H1 (cell line): ENCODE measurements around the gene KRTCAP2. TPM values are rescaled to one million over a fixed set of nuclear protein-coding genes. Genes with fewer than 3 reads are reported as not detected.
A peak's percentile ranks its signal among the peaks of the same experiment; 100 is the strongest.

Experiments used
- CTCF ChIA-PET: fragments of 300-600 bp; sonication (Branson Sonifier 250); formaldehyde crosslinking; loops from one replicate; lab custom pipeline; 2021; ENCODE audit not compliant: partially characterized antibody; lab: Charles Lee
- POLR2A ChIA-PET: fragments of 300-600 bp; sonication (Branson Sonifier 250); formaldehyde crosslinking; loops from one replicate; lab custom pipeline; 2021; ENCODE audit warnings: inconsistent platforms; ENCODE audit not compliant: partially characterized antibody; lab: Charles Lee
- DNase-seq, 2 experiments: peaks; one replicate each; pipeline versions ENCODE4 v3.0.0 to v3.0.0-alpha.2; 2010 to 2022; ENCODE audit warnings: low spot score in 2 of 2, low read depth in 1 of 2, mixed read lengths in 1 of 2
- FAIRE-seq: peaks from 2 replicates; lab custom pipeline; 2011; peaks lifted over from hg19 to GRCh38; lab: Jason Lieb, UNC
- H2AFZ ChIP-seq: 2 replicates; pipeline ENCODE4 v1.8.1; 2012; ENCODE audit warnings: low read length, inconsistent platforms
- H2AK5ac ChIP-seq: 2 replicates; pipeline ENCODE4 v1.6.1; 2013; ENCODE audit warnings: low read depth, low read length
- H2BK120ac ChIP-seq: replicated peaks from 2 replicates; pipeline ENCODE3; 2013; ENCODE audit warnings: low read depth, low read length, inconsistent platforms
- H2BK12ac ChIP-seq: 2 replicates; pipeline ENCODE4 v1.6.1; 2013; ENCODE audit warnings: low read depth, low read length
- H2BK15ac ChIP-seq: 2 replicates; pipeline ENCODE4 v1.6.1; 2013; ENCODE audit warnings: low read length
- H2BK20ac ChIP-seq: 2 replicates; pipeline ENCODE4 v1.6.1; 2013; ENCODE audit warnings: low read length
- H2BK5ac ChIP-seq: 2 replicates; pipeline ENCODE4 v1.6.1; 2013; ENCODE audit warnings: low read depth, low read length
- H3K14ac ChIP-seq: 2 replicates; pipeline ENCODE4 v1.6.1; 2013; ENCODE audit warnings: inconsistent platforms; ENCODE audit not compliant: insufficient read length
- H3K18ac ChIP-seq: 2 replicates; pipeline ENCODE4 v1.6.1; 2013; ENCODE audit warnings: low read length; ENCODE audit errors: extremely low read depth
- H3K23ac ChIP-seq: 2 replicates; pipeline ENCODE4 v1.6.1; 2013; ENCODE audit warnings: inconsistent platforms; ENCODE audit not compliant: insufficient read length
- H3K23me2 ChIP-seq: 2 replicates; pipeline ENCODE4 v1.6.1; 2013; ENCODE audit warnings: low read depth, low read length
- H3K27ac ChIP-seq: 2 replicates; pipeline ENCODE4 v1.6.1; 2011; ENCODE audit warnings: low read depth, low read length, inconsistent platforms
- H3K27me3 ChIP-seq, 4 experiments: replicated peaks in 1 of 4; 1 replicate in 1 of 4; 2 replicates in 3 of 4; pipeline versions ENCODE4 v1.6.1 to v1.8.1; 2011 to 2013; ENCODE audit warnings: low read length in 3 of 4, mild to moderate bottlenecking in 3 of 4, inconsistent platforms in 2 of 4, mixed read lengths in 2 of 4, moderate library complexity in 1 of 4; ENCODE audit not compliant: control insufficient read depth in 3 of 4, insufficient read depth in 3 of 4; ENCODE audit errors: extremely low read depth in 1 of 4
- H3K36me3 ChIP-seq, 4 experiments: 2 replicates each; pipeline versions ENCODE4 v1.6.1 to v1.8.1; 2011 to 2013; ENCODE audit warnings: mild to moderate bottlenecking in 4 of 4, low read length in 3 of 4, moderate library complexity in 2 of 4, control low read depth in 1 of 4, inconsistent platforms in 1 of 4; ENCODE audit not compliant: insufficient read depth in 4 of 4, control insufficient read depth in 2 of 4
- H3K4ac ChIP-seq: replicated peaks from 2 replicates; pipeline ENCODE3; 2013; ENCODE audit warnings: low read length, low read depth, mixed read lengths, inconsistent platforms; ENCODE audit not compliant: insufficient read length
- H3K4me1 ChIP-seq, 4 experiments: replicated peaks in 1 of 4; 1 replicate in 1 of 4; 2 replicates in 3 of 4; pipeline versions ENCODE4 v1.6.1 to v1.8.1; 2011 to 2013; ENCODE audit warnings: low read length in 3 of 4, inconsistent platforms in 2 of 4, mixed read lengths in 1 of 4; ENCODE audit not compliant: insufficient read depth in 4 of 4, control insufficient read depth in 3 of 4
- H3K4me2 ChIP-seq, 2 experiments: 2 replicates each; pipeline versions ENCODE4 v1.6.1 to v1.8.1; 2011 to 2013; ENCODE audit warnings: low read depth in 2 of 2, low read length in 2 of 2, control low read depth in 1 of 2, inconsistent platforms in 1 of 2, mild to moderate bottlenecking in 1 of 2; ENCODE audit not compliant: insufficient read depth in 1 of 2
- H3K4me3 ChIP-seq, 4 experiments: fragments of 200-600, 300-600 bp in 1 of 4; sonication (generic), shearing (Covaris generic), sonication (Bioruptor Twin) in 1 of 4; 2 replicates each; pipeline versions ENCODE4 v1.5.1 to v1.8.1; 2011 to 2016; ENCODE audit warnings: low read length in 4 of 4, low read depth in 3 of 4, control low read depth in 2 of 4, inconsistent platforms in 2 of 4, mild to moderate bottlenecking in 2 of 4, mixed read lengths in 1 of 4, moderate library complexity in 1 of 4; ENCODE audit not compliant: insufficient read depth in 2 of 4; ENCODE audit errors: extremely low read depth in 1 of 4
- H3K56ac ChIP-seq: replicated peaks from 2 replicates; pipeline ENCODE3; 2013; ENCODE audit warnings: low read depth, mild to moderate bottlenecking, mixed read lengths, low read length, inconsistent platforms; ENCODE audit not compliant: insufficient read length
- H3K79me1 ChIP-seq: 2 replicates; pipeline ENCODE4 v1.6.1; 2013; ENCODE audit warnings: low read depth, low read length, control low read depth
- H3K79me2 ChIP-seq, 2 experiments: 2 replicates each; pipeline versions ENCODE4 v1.6.1 to v1.8.1; 2012 to 2013; ENCODE audit warnings: low read length in 2 of 2, mild to moderate bottlenecking in 2 of 2, inconsistent platforms in 1 of 2; ENCODE audit not compliant: insufficient read depth in 2 of 2, control insufficient read depth in 1 of 2
- H3K9ac ChIP-seq, 4 experiments: replicated peaks in 1 of 4; 1 replicate in 1 of 4; 2 replicates in 3 of 4; pipeline versions ENCODE4 v1.6.1 to v1.8.1; 2011 to 2013; ENCODE audit warnings: low read depth in 3 of 4, low read length in 3 of 4, control low read depth in 2 of 4, mild to moderate bottlenecking in 2 of 4, moderate library complexity in 2 of 4, inconsistent platforms in 1 of 4; ENCODE audit errors: extremely low read depth in 1 of 4
- H3K9me3 ChIP-seq, 2 experiments: 2 replicates each; pipeline versions ENCODE4 v1.6.1 to v1.8.1; 2012 to 2013; ENCODE audit warnings: mild to moderate bottlenecking in 2 of 2, moderate library complexity in 2 of 2, control low read depth in 1 of 2, inconsistent platforms in 1 of 2, low read depth in 1 of 2, low read length in 1 of 2, mixed read lengths in 1 of 2; ENCODE audit not compliant: insufficient read depth in 2 of 2
- H4K20me1 ChIP-seq, 2 experiments: replicated peaks in 1 of 2; 2 replicates each; pipeline versions ENCODE3 to v1.8.1; 2011 to 2013; ENCODE audit warnings: inconsistent platforms in 2 of 2, low read length in 2 of 2, mild to moderate bottlenecking in 1 of 2; ENCODE audit not compliant: insufficient read depth in 2 of 2, control insufficient read depth in 1 of 2
- H4K5ac ChIP-seq: 2 replicates; pipeline ENCODE4 v1.6.1; 2013; ENCODE audit warnings: low read length, low read depth, mixed read lengths, inconsistent platforms; ENCODE audit not compliant: insufficient read length
- H4K8ac ChIP-seq: 2 replicates; pipeline ENCODE4 v1.8.0; 2013; ENCODE audit warnings: mild to moderate bottlenecking, moderate library complexity, low read length, inconsistent platforms; ENCODE audit not compliant: insufficient read depth; ENCODE audit errors: extremely low read depth
- H4K91ac ChIP-seq: replicated peaks from 2 replicates; pipeline ENCODE3; 2013; ENCODE audit warnings: low read length, mixed read lengths, inconsistent platforms; ENCODE audit not compliant: insufficient read length
- CHD1 ChIP-seq: IDR thresholded peaks from 2 replicates; pipeline ENCODE4 v1.6.1; 2012; ENCODE audit warnings: low read depth, low read length, improper control_type of control experiment
- CHD2 ChIP-seq: IDR thresholded peaks from 2 replicates; pipeline ENCODE4 v1.6.1; 2012; ENCODE audit warnings: low read length, improper control_type of control experiment
- EP300 ChIP-seq, 2 experiments: IDR thresholded peaks; 1 replicate in 1 of 2; 2 replicates in 1 of 2; pipeline ENCODE4 v1.6.1; 2011 to 2012; ENCODE audit warnings: low read depth in 2 of 2, low read length in 2 of 2, mild to moderate bottlenecking in 2 of 2, borderline replicate concordance in 1 of 2, inconsistent platforms in 1 of 2, moderate library complexity in 1 of 2
- JUN ChIP-seq: IDR thresholded peaks from 2 replicates; pipeline ENCODE4 v1.6.1; 2011; ENCODE audit warnings: low read depth, mild to moderate bottlenecking, improper control_type of control experiment, low read length
- POLR2A ChIP-seq, 2 experiments: IDR thresholded peaks; 1 replicate in 1 of 2; 2 replicates in 1 of 2; pipeline ENCODE4 v1.6.1; 2011; ENCODE audit warnings: low read depth in 2 of 2, low read length in 2 of 2, mild to moderate bottlenecking in 2 of 2; ENCODE audit errors: control extremely low read depth in 1 of 2
- POLR2AphosphoS5 ChIP-seq: IDR thresholded peaks from 2 replicates; pipeline ENCODE4 v1.6.1; 2011; ENCODE audit warnings: low read depth, low read length
- POU5F1 ChIP-seq: IDR thresholded peaks from 2 replicates; pipeline ENCODE4 v1.6.1; 2011; ENCODE audit warnings: low read depth, mild to moderate bottlenecking, low read length, moderate library complexity
- USF2 ChIP-seq: IDR thresholded peaks from 2 replicates; pipeline ENCODE4 v1.6.1; 2011; ENCODE audit warnings: low read length, improper control_type of control experiment
- WGBS, 2 experiments: shearing (Covaris generic) in 1 of 2; methylation state at CpG; one replicate each; pipeline versions ENCODE4 v1.1.6 to v1.1.7; 2013 to 2015; ENCODE audit warnings: low lambda C conversion rate in 2 of 2, mixed read lengths in 2 of 2, inconsistent platforms in 1 of 2, low coverage in 1 of 2, missing lambda C conversion rate in 1 of 2; ENCODE audit not compliant: insufficient replicate concordance in 2 of 2, insufficient coverage in 1 of 2, insufficient read length in 1 of 2; ENCODE audit errors: extremely low coverage in 1 of 2, missing lambda C conversion rate in 1 of 2; 5-methylcytosine and 5-hydroxymethylcytosine counted together
- polyA plus RNA-seq, 7 experiments: library from polyadenylated mRNA; depleted of rRNA in 3 of 7; stranded (reverse) in 5 of 7; unstranded in 2 of 7; fragments of >200 nt in 5 of 7; fragments of 200-250 nt in 2 of 7; gene quantifications; 1 replicate in 5 of 7; 2 replicates in 1 of 7; 4 replicates in 1 of 7; pipeline versions ENCODE4 v1.2.1 to v1.2.3, GENCODE V29; 2011 to 2013; ENCODE audit warnings: missing spikeins in 2 of 7, mixed read lengths in 2 of 7
- total RNA-seq: library from RNA; stranded (reverse); fragmentation: NEBNext Ultra II Directional; extraction: Animal tissue kit (Norgen Biotek cat#: 25700); gene quantifications from 2 replicates; pipeline ENCODE4 v1.2.1, GENCODE V29; 2021

KRTCAP2 gene
- total and polyA plus RNA-seq, 2 of the 8 experiments (the other 6 are each of a cell fraction or from before 2014, with no cell fraction given), result 146 to 317 TPM

GRCh38 chr1:155199792-155200191, 26.7 kb upstream of the KRTCAP2 start:
- DNase-seq (no peak), FAIRE-seq (no peak)
- Histone ChIP-seq H2AFZ (no peak overlapping the region), H2BK15ac (no peak overlapping the region), H3K27ac (no peak overlapping the region), H3K56ac (no peak overlapping the region), H4K5ac (no peak overlapping the region), H2BK20ac (no peak overlapping the region), H3K27me3 (no peaks in the 10 kb centered on the region; a peak in 1 of 7 replicates), H3K79me1 (peaks cover 22% of the 10 kb centered on the region), H3K18ac (no peak overlapping the region), H2AK5ac (no peak overlapping the region), H3K4me1 (peaks cover 6 to 23% (median 17%) of the 10 kb centered on the region in 4 experiments), H3K4me3 (no peak overlapping the region), H3K4ac (no peak overlapping the region), H4K91ac (no peak overlapping the region), H3K79me2 (peaks cover 6 to 34% of the 10 kb centered on the region in 2 experiments; a peak in 3 of 4 replicates), H4K20me1 (peaks cover 21 to 48% of the 10 kb centered on the region in 2 experiments), H2BK120ac (no peak overlapping the region), H3K9ac (no peak overlapping the region), H3K9me3 (no peaks in the 10 kb centered on the region), H2BK12ac (no peak overlapping the region), H4K8ac (no peak overlapping the region), H3K4me2 (no peak overlapping the region), H3K36me3 (peaks cover 46 to 81% (median 63%) of the 10 kb centered on the region in 4 experiments), H3K14ac (no peak overlapping the region), H3K23me2 (peaks cover 13% of the 10 kb centered on the region), H3K23ac (no peak overlapping the region), H2BK5ac (no peak overlapping the region)
- POLR2A ChIA-PET, result interaction anchor here (8.7 to 19.4 kb wide), 3 partner anchors 7 to 23 kb away, joined by 235 to 512 read pairs (median 313); partner anchors contain the start of genes KRTCAP2, MTX1, THBS3 and TRIM46
- TF ChIP-seq CHD1 (no peak), EP300 (IDR thresholded peaks at IDR 0.05; ENCODE audit: borderline replicate concordance in 1 of 2, low read depth in 2 of 2, low read length in 2 of 2) (no peak), JUN (no peak), USF2 (no peak), POU5F1 (no peak), POLR2A (IDR thresholded peaks at IDR 0.05; ENCODE audit: control extremely low read depth in 1 of 2, low read depth in 2 of 2, low read length in 2 of 2) (peak in 1 of 2 experiments; percentile 81; a peak in 2 of 3 replicates), POLR2AphosphoS5 (peak; percentile 92), CHD2 (no peak)
- WGBS, 2 experiments, result 87% methylated on average over 4 of the region's 4 CpGs; no CpG with 5 or more reads in 1 of the 2 experiments
- CTCF ChIA-PET, result interaction anchor here (0.8 to 1.2 kb wide), 2 partner anchors 28 to 111 kb away, joined by 3 to 4 read pairs; no protein-coding TSS in a partner anchor
